IPS-11a (cell line): ENCODE data around the gene KREMEN2.

Source experiments
- H3K4me3 ChIP-seq: one replicate; pipeline ENCODE4 v1.5.1; 2013; ENCODE audit warnings: low read depth, low read length, control low read depth

The KREMEN2 gene

GRCh38 chr16:2963074-2963722, 877 bp upstream of the KREMEN2 start:
- peak overlapping the region; percentile 67 for H3K4me3 ChIP-seq

DNA sequence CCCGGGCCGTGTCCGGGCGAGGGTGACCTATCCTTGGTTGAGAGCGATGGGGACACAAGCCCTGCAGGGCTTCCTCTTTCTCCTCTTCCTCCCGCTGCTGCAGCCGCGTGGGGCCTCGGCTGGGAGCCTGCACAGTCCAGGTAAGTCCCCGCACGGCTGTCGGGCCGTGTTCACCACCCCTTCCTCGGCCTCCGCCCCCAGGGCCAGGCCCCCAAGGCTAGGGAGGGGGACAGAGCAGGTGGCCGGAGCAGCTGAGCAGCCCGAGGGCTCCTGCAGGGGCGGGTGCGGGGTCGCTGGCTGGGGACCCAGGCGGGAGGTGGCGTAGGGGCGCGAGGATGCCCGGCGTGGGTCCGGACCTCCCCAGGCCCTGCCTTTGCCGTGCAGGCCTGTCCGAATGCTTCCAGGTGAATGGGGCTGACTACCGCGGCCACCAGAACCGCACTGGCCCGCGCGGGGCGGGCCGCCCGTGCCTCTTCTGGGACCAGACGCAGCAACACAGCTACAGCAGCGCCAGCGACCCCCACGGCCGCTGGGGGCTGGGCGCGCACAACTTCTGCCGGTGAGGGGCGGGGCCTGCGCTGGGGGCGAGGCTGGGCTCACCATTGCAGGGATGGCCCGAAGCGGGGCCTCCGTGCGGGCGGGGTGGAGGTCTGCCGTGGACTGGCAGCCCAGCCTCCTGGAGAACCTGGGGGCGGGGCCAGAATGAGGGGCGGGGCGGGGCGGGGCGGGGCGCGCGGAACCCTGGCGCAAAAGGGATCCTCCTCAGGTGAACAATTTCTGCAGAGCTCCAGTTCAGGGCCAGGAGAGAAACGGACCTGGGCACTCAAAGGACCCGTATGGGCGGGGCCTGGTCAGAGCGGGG, 631 bp downstream of the KREMEN2 start:
- H3K4me3 ChIP-seq: peak overlapping the region; percentile 67

DNA sequence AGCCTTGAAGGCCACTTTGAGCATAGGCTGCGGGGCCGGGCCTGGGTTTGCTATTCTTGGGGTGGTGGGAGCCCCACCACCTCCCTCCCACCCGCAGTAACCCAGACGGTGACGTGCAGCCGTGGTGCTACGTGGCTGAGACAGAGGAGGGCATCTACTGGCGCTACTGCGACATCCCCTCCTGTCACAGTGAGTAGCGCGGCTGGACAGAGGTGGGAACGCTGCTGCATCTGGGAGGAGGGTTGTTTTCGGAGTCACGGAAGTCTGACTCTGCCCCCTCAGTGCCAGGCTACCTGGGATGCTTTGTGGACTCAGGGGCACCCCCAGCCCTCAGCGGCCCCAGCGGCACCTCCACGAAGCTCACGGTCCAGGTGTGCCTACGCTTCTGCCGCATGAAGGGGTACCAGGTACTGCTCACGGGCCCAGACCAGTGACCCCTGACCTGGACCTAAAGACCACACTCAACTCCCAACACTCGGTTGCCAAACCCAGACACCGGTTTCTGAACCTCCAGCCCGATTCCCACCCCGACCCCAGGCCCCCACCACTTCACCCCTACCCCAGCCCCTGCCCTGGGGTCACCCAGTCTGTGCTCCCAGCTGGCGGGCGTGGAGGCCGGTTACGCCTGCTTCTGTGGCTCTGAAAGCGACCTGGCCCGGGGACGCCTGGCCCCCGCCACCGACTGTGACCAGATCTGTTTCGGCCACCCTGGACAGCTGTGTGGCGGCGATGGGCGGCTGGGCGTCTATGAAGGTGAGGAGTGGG, 2.1 kb downstream of the KREMEN2 start:
- no peak overlapping the region for H3K4me3 ChIP-seq

- no peak overlapping the region for H3K4me3 ChIP-seq
Observed at GRCh38 chr16:2966808-2967191, 2.7 kb downstream of the KREMEN2 start.

GRCh38 chr16:2967211-2967631, 3.1 kb downstream of the KREMEN2 start:
- H3K4me3 ChIP-seq: no peak overlapping the region

- H3K4me3 ChIP-seq: no peak overlapping the region
Observed at GRCh38 chr16:2967721-2968161, 3.7 kb downstream of the KREMEN2 start.

GRCh38 chr16:2968368-2968737, 4.3 kb downstream of the KREMEN2 start:
- peak overlapping the region; percentile 85 for H3K4me3 ChIP-seq

- H3K4me3 ChIP-seq: peak within 1 kb of the TSS; percentile 85
Observed at GRCh38 chr16:2968738-2969544, 4.9 kb downstream of the KREMEN2 start, which contains the start of gene PAQR4. TSS of gene PAQR4 (plus strand) at chr16:2969348. CDS start at chr16:2969675, 327 bp downstream.

DNA sequence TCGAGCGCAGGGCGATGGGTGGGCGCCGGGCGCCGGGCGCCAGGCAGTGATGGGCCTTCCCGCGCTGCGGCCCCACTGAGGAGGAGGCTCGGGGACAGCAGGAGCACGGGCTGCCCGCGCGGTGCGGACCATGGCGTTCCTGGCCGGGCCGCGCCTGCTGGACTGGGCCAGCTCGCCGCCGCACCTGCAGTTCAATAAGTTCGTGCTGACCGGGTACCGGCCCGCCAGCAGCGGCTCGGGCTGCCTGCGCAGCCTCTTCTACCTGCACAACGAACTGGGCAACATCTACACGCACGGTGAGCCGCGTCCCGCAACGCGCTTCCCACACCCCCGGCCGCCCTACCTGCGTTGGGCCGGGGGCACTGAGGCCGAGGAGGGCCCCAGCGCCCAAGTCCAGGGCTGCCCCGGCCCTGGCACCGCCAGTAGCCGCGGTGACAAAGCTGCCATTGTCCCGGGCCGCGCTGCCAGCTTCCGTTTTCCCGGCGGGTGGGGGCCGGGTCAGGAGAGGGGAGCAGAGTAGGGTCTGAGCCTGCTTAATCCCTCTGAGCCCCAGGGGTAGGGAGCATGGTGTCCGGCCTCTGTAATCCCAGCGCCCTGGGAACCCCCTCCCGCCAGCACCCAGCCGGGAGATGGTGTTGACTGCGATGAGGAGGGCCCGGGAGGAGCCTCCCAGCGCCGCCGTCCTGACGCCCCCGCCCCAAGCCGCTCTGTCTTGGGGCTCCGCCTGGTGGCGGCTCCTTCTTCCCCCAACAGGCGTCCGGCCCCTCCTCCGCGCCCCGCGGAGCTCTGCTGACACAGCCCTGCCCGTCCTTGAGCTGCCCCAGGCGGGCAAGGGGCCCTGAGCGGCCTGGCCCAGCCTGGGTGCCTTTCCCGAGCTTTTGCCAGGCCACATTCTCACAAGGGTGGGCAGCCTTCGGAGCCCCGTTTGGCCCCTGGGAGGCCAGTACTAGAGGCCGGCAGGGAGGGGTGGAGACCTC, 5.8 kb downstream of the KREMEN2 start:
- peak overlapping the region; percentile 85 for H3K4me3 ChIP-seq

GRCh38 chr16:2970563-2970962, 6.5 kb downstream of the KREMEN2 start:
- H3K4me3 ChIP-seq: peak overlapping the region; percentile 85

GRCh38 chr16:2971134-2971984, 7.3 kb downstream of the KREMEN2 start:
- H3K4me3 ChIP-seq: no peak overlapping the region

- H3K4me3 ChIP-seq: no peak overlapping the region
Observed at GRCh38 chr16:2971985-2972784, 8.1 kb downstream of the KREMEN2 start.

DNA sequence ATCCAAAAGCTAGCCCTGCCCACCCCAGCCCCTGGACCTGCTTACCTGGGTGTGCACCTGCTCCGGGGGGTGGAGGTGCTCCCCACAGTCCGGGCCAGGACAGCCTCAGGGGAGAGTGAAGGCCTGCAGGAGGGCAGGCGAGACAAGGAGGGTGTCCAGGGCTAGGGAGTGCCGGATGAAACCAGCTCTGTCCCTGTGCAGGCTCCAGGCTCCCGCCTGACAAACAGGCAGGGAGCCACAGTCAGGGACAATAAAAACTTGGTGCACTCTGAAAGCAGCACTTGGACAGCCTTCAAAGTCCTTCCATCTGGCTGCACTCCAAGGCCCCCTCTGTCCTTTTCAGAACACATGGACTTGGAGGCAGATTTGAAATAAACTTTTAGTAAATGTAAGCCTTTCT, 9.0 kb downstream of the KREMEN2 start:
- H3K4me3 ChIP-seq: no peak overlapping the region

DNA sequence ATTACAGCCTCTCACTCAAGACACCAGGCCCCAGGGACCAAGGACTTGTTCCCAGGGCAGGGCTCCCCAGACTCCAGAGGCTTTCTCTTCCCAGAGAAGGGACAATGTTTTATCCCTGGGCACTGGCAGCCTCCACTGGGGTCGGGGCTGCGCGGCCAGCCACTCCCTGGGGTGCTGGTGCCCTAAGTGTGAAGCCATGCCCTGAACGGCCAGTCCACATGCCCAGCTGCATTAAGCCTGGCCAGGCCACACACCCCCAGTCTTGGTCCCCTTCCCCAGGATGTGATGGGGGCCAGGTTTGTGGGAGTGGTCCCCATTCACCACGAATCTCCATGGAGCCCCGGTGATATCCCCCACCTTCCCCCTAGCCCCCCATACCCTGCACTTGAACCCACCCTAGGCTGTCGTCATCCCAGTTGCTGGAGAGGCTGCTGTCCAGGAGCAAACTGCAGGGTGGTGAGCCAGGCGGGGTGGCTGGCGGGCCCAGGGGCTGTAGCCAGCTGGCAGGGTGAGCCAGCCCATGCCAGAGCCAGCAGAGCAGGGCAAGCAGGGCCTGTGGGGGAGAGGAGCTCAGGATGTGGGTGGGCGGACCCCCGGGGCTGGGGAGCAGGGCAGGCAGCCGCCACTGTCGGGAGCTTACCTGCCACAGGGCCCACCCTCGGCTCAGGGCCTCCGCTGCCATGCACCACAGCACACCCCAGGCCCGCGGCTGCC, 9.7 kb downstream of the KREMEN2 start:
- no peak overlapping the region for H3K4me3 ChIP-seq

DNA sequence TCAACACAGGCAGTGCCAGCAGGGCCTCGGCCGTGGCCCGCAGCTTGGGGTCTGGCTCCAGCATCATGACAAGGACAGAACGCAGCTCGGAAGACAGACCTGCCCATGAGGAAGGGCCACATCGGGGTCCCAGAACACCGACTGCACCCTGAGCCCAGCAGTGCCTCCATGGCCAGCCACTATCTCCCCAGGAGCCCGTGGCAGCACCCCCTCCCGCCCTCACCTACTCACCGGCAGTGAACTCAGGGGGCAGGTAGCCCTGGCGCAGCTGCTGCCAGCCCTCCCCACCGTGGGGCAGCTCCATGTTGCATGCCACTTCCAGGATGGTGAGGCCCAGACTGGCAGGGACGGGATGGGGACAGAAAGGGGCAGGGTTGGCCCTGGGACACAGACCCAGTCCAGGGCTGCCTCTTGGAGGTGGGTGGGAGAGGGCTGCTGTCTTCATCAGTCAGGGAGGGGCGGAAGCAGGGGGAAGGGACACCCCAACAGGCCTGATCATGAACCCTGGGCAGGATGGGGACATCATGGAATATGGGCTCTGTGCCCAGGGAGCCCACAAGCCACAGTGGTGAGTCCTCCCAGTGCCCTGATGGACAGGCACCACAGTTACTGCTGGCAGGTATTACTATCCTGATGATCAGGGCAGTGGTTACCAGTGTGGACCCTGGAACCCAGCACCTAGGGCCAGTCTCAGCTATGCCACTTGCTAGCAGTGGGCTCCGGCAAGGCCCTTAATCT, 10.4 kb downstream of the KREMEN2 start:
- H3K4me3 ChIP-seq: no peak overlapping the region

- H3K4me3 ChIP-seq: no peak overlapping the region
Observed at GRCh38 chr16:2975161-2975795, 11.2 kb downstream of the KREMEN2 start.
